ENCODE data around the gene ADAM22.

The ADAM22 gene

DNA sequence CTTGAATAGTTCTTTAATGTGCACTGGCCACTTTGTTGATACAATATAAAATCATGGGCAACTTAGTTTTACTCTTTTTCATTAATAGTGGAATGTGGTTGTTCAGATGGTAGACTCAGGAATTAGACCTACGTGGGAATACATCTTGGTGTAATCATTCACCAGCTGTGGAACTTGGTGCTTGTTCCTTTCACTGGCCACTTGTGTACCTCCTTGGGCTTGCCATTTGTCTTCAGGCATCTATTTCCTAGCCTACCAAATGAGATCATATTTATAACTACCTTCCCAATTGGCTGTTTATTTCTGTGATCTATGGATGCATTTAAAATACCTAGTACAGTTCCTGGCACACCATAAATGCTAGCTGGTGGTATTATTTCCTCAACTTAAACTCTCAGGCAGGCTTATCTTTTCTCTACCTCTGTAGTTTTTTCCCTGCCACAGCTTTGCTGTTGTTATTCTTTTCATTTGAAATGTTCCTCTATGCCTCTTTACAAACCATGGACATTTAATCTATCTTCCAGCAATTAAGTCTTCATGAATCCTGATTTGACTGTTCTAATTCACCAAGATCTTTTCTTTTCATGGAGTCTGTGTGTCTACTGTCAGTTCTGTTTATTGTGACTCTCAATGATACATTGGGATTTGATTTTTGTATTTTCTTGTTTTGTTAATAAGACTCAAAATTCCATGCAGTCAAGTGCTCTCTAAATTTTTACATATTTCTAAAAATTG is 113.0 kb downstream of the ADAM22 start:
- Histone ChIP-seq H3F3A (ENCODE audit: insufficient read depth, low read length) (no peaks in the 10 kb centered on the region), H3K9me3 (replicated peaks; ENCODE audit: insufficient read depth, low read length) (no peaks in the 10 kb centered on the region), H3K4me3 (ENCODE audit: low read length) (no peak overlapping the region), H3K27ac (ENCODE audit: low read length) (no peak overlapping the region), H3K36me3 (replicated peaks; ENCODE audit: insufficient read depth, low read length) (no peaks in the 10 kb centered on the region), H3K4me1 (ENCODE audit: low read length) (peaks cover 7% of the 10 kb centered on the region; the same call in 1 of the 2 replicates), H3K9me2 (replicated peaks; ENCODE audit: insufficient read depth, low read length) (no peaks in the 10 kb centered on the region), H4K20me1 (ENCODE audit: insufficient read depth, low read length) (no peaks in the 10 kb centered on the region), H3K27me3 (replicated peaks; ENCODE audit: insufficient read depth, low read length) (no peaks in the 10 kb centered on the region), H3K79me2 (ENCODE audit: low read length) (no peaks in the 10 kb centered on the region), H3K4me2 (ENCODE audit: low read depth, low read length) (no peak overlapping the region), H3K9ac (ENCODE audit: low read length) (no peak overlapping the region), H2AFZ (ENCODE audit: low read length) (no peak overlapping the region)
- no peak for DNase-seq
- TF ChIP-seq EZH2phosphoT487 (IDR thresholded peaks at IDR 0.05; ENCODE audit: low read length) = no peak
- no peak for TF ChIP-seq EZH2 (optimal IDR thresholded peaks at IDR 0.05; ENCODE audit: low read depth, low read length)
- TF ChIP-seq, protein P1, sequence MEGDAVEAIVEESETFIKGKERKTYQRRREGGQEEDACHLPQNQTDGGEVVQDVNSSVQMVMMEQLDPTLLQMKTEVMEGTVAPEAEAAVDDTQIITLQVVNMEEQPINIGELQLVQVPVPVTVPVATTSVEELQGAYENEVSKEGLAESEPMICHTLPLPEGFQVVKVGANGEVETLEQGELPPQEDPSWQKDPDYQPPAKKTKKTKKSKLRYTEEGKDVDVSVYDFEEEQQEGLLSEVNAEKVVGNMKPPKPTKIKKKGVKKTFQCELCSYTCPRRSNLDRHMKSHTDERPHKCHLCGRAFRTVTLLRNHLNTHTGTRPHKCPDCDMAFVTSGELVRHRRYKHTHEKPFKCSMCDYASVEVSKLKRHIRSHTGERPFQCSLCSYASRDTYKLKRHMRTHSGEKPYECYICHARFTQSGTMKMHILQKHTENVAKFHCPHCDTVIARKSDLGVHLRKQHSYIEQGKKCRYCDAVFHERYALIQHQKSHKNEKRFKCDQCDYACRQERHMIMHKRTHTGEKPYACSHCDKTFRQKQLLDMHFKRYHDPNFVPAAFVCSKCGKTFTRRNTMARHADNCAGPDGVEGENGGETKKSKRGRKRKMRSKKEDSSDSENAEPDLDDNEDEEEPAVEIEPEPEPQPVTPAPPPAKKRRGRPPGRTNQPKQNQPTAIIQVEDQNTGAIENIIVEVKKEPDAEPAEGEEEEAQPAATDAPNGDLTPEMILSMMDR (IDR thresholded peaks at IDR 0.05; ENCODE audit: low read length) = no peak

DNA sequence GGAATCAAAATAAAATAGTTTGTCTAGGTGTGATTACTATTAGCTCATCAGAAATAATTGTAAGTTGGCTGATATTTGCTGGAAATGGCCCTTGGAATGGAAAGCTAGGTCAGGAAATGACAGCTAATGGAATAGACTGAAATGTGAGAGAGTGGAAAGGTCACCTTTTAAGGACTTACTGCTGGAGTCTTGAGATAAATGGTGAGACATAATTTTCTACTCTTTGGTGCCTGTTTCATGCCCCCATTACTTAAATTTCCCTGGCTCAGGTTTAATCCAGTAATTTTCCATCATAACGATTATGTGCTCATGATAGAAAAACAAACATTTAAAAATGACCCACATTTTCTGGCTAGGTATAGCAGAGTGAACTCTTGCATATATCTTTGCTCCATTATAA is 123.6 kb downstream of the ADAM22 start:
- Histone ChIP-seq H3K27me3 (replicated peaks; ENCODE audit: insufficient read depth, low read length) (no peaks in the 10 kb centered on the region), H3K4me2 (ENCODE audit: low read depth, low read length) (no peak overlapping the region), H4K20me1 (ENCODE audit: insufficient read depth, low read length) (no peaks in the 10 kb centered on the region), H3K27ac (ENCODE audit: low read length) (no peak overlapping the region), H3K36me3 (replicated peaks; ENCODE audit: insufficient read depth, low read length) (no peaks in the 10 kb centered on the region), H2AFZ (ENCODE audit: low read length) (no peak overlapping the region), H3K4me1 (ENCODE audit: low read length) (no peaks in the 10 kb centered on the region), H3K9ac (ENCODE audit: low read length) (no peak overlapping the region), H3K79me2 (ENCODE audit: low read length) (no peaks in the 10 kb centered on the region), H3K9me3 (replicated peaks; ENCODE audit: insufficient read depth, low read length) (no peaks in the 10 kb centered on the region), H3K4me3 (ENCODE audit: low read length) (no peak overlapping the region), H3F3A (ENCODE audit: insufficient read depth, low read length) (no peaks in the 10 kb centered on the region), H3K9me2 (replicated peaks; ENCODE audit: insufficient read depth, low read length) (no peaks in the 10 kb centered on the region)
- DNase-seq = no peak
- no peak for TF ChIP-seq EZH2phosphoT487 (IDR thresholded peaks at IDR 0.05; ENCODE audit: low read length)
- TF ChIP-seq, protein P1 (IDR thresholded peaks at IDR 0.05; ENCODE audit: low read length) = no peak

DNA sequence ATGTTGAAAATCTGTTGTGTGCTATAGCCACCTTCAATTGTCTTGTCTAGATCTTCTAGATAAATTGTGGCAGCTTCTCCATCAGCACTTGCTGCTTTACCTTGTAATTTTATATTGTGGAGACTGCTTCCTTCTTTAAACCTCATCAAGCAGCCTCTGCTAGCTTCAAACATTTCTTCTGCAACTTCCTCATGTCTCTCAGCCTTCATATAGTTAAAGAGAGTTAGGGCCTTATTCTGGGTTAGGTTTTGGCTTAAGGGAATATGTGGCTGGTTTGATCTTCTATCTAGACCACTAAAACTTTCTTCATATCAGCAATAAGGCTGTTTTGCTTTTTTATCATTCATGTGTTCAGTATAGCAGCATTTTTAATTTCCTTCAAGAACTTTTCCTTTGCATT is 128.2 kb downstream of the ADAM22 start:
- TF ChIP-seq EZH2 (optimal IDR thresholded peaks at IDR 0.05; ENCODE audit: low read depth, low read length) (no peak), EZH2phosphoT487 (IDR thresholded peaks at IDR 0.05; ENCODE audit: low read length) (no peak)
- TF ChIP-seq, protein P1 (IDR thresholded peaks at IDR 0.05; ENCODE audit: low read length) = no peak

More for the DNA sequence above, 128.2 kb downstream of the ADAM22 start:
- H3K36me3 ChIP-seq (replicated peaks; ENCODE audit: insufficient read depth, low read length) = no peaks in the 10 kb centered on the region
- no peaks in the 10 kb centered on the region for H3K9me3 ChIP-seq (replicated peaks; ENCODE audit: insufficient read depth, low read length)
- no peak overlapping the region for H3K9ac ChIP-seq (ENCODE audit: low read length)
- no peaks in the 10 kb centered on the region for H3K79me2 ChIP-seq (ENCODE audit: low read length)
- H3K4me1 ChIP-seq (ENCODE audit: low read length) = no peaks in the 10 kb centered on the region
- H3K27me3 ChIP-seq (replicated peaks; ENCODE audit: insufficient read depth, low read length) = no peaks in the 10 kb centered on the region
- no peak overlapping the region for H3K4me3 ChIP-seq (ENCODE audit: low read length)
- no peak overlapping the region for H3K27ac ChIP-seq (ENCODE audit: low read length)
- no peak for DNase-seq
- no peaks in the 10 kb centered on the region for H3F3A ChIP-seq (ENCODE audit: insufficient read depth, low read length)
- H2AFZ ChIP-seq (ENCODE audit: low read length) = no peak overlapping the region
- H3K9me2 ChIP-seq (replicated peaks; ENCODE audit: insufficient read depth, low read length) = no peaks in the 10 kb centered on the region
- H4K20me1 ChIP-seq (ENCODE audit: insufficient read depth, low read length) = no peaks in the 10 kb centered on the region
- H3K4me2 ChIP-seq (ENCODE audit: low read depth, low read length) = no peak overlapping the region
